HG02885 (cell line): ENCODE results near the gene RAB27B.
"Not testable (repeated sequence)": the region's sequence is repeated elsewhere in the genome, so short reads cannot be mapped to it uniquely, and the experiment has no call there.

ENCODE experiments used
- ATAC-seq: cut with Tn5 transposase; IDR thresholded peaks from one replicate; pipeline ENCODE4 v1.9.1; 2021; ENCODE audit warnings: mild to moderate bottlenecking; ENCODE audit not compliant: unreplicated experiment, poor library complexity

Gene RAB27B

DNA sequence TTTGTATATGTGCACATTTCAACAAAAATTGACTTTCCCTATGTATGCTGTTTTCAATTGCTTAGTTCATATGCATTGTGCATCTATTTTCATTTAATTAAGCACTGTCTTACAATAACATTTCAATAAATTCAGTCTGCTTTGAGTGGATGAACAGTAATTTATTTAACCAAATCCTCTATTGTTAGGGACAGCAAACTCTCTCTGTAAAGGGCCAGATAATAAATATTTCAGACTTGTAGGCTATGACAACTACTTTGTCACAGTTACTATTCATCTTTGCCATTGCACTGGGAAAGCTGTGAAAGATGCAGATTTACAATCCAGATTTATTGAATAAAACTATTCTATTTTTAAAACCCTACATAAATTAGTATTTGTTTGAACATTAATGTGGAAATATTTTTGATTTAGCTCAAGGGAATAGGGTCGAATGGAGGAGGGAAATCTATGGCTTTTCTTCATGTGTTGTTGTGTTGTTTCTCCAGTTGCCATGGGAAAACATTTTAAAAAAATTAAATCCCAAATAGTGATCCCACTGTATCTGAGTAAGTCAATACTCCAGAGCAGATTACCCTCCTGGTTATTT lies 14.2 kb upstream of the RAB27B start:
- no peak for ATAC-seq

- ATAC-seq, result no peak
Observed at GRCh38 chr18:54815086-54815485, 13.2 kb upstream of the RAB27B start.

- not testable (repeated sequence) for ATAC-seq
Observed at GRCh38 chr18:54820785-54821275, 7.4 kb upstream of the RAB27B start.

DNA sequence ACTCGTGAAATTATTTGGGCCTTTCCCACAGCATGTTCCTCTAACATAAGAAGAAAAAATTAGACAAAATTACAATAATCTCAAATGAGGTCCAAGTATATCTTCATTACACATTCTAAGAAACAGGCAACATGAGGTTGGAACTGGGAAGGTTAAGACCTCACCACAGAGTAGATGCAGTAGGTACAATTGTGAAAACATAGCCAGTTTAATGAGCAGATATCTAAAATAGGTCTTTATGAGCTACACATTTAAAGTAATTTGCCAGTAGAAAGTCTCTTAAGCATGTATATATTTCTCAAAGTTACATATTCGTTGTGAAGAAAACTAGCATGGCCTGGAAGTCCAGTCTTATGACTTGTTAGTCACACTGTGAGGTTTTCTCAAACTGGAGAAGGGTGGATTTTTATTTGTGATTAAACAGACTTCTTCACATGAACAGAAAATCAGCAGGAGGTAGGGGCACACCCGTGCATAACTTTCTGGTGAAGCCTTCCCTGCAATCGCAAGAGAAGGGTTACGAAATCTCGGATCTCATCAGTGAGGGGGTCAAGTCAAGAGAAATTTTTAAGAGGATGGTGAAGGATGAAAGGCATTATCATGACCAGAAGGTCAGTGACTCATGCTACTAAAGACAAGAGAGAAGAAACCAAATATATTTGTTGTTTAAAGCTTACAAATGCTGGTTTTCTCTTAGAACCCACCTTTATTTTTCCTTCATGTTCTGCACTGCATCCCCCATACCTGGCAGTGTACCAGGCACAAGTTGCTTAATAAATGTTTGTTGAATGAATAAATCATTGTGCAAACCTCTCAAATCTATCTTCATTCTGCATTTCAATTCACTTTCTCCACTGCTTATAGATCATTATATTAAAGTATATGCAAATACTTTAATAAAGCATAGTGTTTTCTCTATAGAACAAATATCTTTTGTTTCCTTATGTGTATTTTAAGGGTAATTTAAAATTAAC lies 5.1 kb upstream of the RAB27B start:
- no peak for ATAC-seq

GRCh38 chr18:54824761-54825160 lies 3.5 kb upstream of the RAB27B start:
- no peak for ATAC-seq

GRCh38 chr18:54825601-54826344 lies 2.5 kb upstream of the RAB27B start:
- no peak for ATAC-seq

DNA sequence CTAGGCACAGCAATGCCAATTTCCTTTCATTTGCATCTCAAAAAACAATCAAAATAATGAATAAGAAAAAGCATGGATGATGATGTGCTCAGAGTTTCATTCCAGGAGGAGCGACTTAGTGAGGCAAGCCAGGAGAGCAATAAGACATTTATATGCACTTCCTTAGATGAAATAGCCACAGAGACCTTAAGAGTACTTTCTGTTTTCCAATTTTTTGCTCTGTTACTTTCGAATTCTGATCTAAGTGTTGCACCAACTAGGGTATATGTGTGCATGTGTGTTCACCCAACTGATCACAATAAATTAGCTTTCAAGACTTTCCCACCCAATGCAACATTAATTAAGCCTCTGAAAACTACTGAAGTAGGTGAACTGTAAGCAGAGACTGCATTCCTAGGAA lies 709 bp downstream of the RAB27B start:
- no peak for ATAC-seq

DNA sequence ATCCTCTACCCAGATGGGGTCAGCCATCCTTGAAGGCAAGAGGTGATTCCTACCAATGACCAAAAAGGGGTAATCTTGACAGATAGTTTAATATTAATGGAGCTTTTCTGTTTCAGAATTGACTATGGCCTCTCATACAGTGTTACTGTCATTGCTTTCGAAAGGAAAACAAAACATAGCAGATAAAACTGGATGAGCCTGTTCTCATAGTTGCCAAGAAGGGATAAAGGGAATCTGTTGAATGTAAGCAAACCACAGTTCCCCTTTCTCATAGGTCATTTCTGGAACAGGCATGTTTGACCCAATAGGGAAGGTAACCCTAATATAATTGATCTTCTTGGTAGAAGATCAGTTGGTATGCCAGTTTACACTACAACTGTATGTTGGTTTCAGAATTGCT lies 1.6 kb downstream of the RAB27B start:
- ATAC-seq, result no peak

- ATAC-seq, result no peak
Observed at GRCh38 chr18:54830260-54830659, 2.0 kb downstream of the RAB27B start.

- no peak for ATAC-seq
Observed at GRCh38 chr18:54830866-54831265, 2.6 kb downstream of the RAB27B start.

DNA sequence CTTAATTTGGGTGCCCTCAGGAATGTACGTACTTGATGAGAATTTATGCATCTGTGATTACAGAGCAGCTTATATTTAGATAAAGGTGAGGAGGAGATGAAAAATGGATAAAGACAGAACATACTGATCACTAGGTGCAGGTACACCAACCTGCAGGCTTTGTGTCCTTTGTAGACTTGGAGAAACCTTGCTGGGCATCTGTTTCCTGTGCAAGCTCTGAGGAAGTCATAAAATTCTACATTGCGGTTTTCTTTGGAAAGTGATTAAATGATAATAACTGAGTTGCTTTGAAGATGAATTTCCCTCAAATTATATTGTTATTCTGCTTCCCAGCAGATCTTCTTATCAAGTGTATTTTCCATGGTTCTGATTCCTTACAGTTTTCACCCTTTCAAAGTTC lies 7.7 kb downstream of the RAB27B start:
- ATAC-seq, result no peak

DNA sequence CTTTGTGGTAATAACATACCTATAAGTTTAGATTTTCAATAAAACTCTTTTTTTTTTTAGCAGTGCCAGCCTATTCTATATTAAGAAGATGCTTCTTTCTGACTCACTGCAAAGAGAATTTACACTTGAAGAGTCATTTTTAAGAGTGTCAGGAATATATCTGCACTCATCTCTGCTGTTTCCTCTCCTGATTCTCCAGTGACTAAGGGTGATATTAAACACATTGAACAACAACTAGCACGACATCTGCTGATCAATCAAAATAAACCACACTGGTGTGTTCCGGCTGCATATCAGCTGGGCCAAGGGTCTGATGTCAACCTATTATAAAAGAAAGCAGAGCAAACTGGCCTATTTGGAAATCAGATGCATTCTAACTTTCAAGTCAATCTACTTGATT lies 15.0 kb downstream of the RAB27B start:
- no peak for ATAC-seq

DNA sequence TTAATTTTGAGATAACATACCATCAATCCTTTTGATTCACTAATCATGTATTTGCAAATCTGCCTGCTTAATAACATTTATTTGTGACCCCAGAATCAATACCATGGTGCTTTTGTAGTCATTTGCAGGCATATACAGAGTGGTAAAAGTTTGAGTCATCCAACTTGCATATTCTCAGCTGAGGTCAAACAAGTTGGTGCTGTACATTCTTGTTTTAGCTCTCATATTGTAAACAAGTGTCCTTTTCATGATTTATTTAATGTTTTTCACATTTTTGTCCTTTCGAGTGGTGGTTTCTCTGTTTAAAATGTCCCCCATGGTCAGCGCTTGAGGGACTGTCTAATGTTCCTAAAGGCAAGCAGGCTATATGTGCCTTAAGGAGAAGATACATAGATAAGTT lies 17.5 kb downstream of the RAB27B start:
- ATAC-seq, result no peak

DNA sequence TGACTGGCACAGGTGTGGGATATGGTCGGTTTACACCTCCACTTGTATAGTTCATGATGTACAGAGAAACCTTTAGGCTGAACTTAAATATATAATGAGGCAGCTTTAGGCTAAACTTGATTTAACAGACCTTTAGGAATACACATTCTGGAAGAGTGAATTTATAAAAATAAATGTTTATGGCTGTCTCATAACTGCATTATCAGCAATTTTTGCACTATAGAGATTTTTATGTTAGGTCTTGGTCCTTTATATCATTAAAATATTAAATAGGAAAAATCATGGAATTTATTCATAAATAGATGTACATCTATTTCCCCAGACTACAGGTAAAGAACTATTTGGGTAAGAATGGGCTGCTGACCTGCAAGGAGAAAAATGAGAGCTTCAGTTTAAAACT lies 19.8 kb downstream of the RAB27B start:
- ATAC-seq, result no peak

DNA sequence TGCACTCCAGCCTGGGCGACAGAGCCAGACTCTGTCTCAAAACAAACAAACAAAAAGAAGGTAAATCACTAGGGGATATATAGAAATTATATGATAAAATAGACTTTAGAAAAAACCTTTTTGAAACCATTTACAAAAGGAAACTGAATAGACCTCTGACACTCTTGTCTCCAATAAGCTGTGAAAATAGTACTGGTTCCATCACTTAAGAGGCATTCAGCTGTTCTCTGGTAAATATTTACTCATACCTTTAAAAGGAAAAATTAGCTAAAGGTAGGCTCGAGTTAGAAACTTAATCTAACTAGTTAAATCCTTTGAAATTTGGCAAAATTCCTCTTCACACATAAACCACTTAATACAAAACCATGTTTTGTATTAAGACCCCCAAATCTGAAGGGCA lies 21.4 kb downstream of the RAB27B start:
- no peak for ATAC-seq

DNA sequence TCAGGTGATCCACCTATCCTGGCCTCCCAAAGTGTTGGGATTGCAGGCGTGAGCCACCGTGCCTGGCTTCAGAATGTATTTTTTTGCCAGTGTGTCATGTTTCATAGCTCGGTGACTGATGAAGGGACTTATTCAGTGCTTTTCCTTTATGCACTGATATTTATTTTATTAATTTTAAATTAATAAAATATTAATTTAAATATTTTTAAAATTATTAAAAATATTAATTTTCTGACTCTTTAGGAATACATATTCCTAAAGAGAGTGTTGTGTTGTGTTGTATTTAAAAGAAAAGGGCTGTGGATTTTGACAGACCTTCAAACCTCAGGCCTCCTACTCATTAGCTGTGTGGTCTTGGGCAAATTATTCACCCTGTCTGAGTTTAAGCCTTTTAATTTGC lies 22.3 kb downstream of the RAB27B start:
- no peak for ATAC-seq

DNA sequence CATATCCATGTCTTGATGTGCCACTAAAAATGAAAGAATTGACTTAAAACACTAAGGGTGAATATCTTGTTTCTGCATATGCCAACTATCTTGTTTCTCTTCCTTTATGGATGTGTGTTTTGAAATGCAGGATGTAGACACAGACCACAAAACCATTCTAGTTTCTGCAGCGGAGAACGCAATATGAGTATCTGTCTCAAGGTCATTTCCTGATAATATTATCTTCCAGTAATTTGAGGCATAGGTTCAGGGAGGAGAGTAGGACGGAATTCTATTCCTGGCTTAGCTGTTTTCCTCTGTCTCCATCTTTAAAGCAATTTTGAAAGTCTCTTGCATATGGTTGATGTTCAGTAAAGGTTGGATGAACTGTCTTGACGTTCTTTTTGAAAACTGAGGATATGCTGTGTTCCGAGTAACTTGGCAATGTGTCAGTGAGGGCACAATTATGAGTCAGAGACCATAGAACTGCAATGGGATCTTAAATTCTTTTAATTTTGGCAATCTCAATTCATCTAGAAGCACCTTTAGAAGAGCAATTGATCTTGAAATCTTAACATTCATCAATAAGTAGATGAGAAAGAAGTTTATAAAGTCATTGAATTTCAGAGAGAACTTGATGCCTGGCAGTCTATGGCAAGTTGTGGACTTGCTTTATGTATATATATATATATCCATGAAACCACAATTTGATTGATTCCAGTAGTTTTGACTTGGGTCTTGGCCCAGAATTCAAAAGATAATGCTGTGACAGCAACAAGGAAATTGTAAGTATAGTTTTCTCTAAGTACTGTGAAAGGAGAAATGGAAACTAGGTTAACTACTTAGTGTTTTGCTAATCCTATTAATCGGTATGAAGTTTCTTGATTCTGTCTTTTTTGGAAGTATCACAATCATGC lies 24.8 kb downstream of the RAB27B start:
- ATAC-seq, result no peak

DNA sequence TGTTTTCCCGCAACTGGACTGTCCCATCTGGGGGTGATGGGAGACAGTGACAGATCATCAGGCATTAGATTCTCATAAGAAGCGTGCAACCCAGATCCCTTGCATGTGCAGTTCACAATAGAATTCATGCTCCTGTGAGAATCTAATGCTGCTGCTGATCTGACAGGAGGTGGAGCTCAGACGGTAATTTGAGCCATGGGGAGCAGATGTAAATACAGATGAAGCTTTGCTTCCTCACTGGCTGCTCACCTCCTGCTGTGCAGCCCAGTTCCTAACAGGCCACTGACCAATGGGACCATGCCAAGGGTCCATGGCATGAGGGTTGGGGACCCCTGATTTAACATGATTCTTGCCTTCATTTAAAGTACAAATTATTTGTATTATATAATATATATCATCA lies 26.8 kb downstream of the RAB27B start:
- ATAC-seq, result not testable (repeated sequence)

GRCh38 chr18:54856105-54856646 lies 27.9 kb downstream of the RAB27B start:
- ATAC-seq, result no peak

GRCh38 chr18:54857499-54857898 lies 29.2 kb downstream of the RAB27B start:
- ATAC-seq, result no peak
